Measurements from ENCODE around the gene MAPT. TPM values are rescaled to one million over a fixed set of nuclear protein-coding genes. Genes with fewer than 3 reads are reported as not detected.

Gene MAPT
- total RNA-seq, 1 donor from 2014 or later: 0.83 TPM

GRCh38 chr17:45968732-45969131, 74.4 kb downstream of the MAPT start:
- no peak for ATAC-seq
- DNase-seq (ENCODE audit: low spot score): no peak

GRCh38 chr17:45969726-45970125, 75.4 kb downstream of the MAPT start:
- ATAC-seq: no peak

GRCh38 chr17:45970659-45971058, 76.3 kb downstream of the MAPT start:
- DNase-seq (ENCODE audit: low spot score): no peak
- ATAC-seq: no peak

More at GRCh38 chr17:45969726-45970125, 75.4 kb downstream of the MAPT start:
- no peak for DNase-seq (ENCODE audit: low spot score)

GRCh38 chr17:45971698-45972141, 77.4 kb downstream of the MAPT start:
- DNase-seq (ENCODE audit: low spot score): no peak
- no peak for ATAC-seq

- DNase-seq (ENCODE audit: low spot score): no peak
Measured at GRCh38 chr17:45972531-45972930, 78.2 kb downstream of the MAPT start.

GRCh38 chr17:45973099-45973780, 78.9 kb downstream of the MAPT start:
- ATAC-seq (no peak), DNase-seq (ENCODE audit: low spot score) (no peak)

More at GRCh38 chr17:45972531-45972930, 78.2 kb downstream of the MAPT start:
- no peak for ATAC-seq

GRCh38 chr17:45973946-45974859, 79.8 kb downstream of the MAPT start:
- ATAC-seq (no peak), DNase-seq (ENCODE audit: low spot score) (no peak)

GRCh38 chr17:45974916-45975630, 80.7 kb downstream of the MAPT start:
- no peak for ATAC-seq
- DNase-seq (ENCODE audit: low spot score): no peak

GRCh38 chr17:45975640-45976295, 81.4 kb downstream of the MAPT start:
- no peak for ATAC-seq
- DNase-seq (ENCODE audit: low spot score): no peak

GRCh38 chr17:45976391-45976754, 82.0 kb downstream of the MAPT start:
- ATAC-seq (no peak), DNase-seq (ENCODE audit: low spot score) (no peak)

- no peak for DNase-seq (ENCODE audit: low spot score)
- no peak for ATAC-seq
Measured at GRCh38 chr17:45976755-45977505, 82.6 kb downstream of the MAPT start.

GRCh38 chr17:45977506-45977824, 83.1 kb downstream of the MAPT start:
- no peak for DNase-seq (ENCODE audit: low spot score)
- ATAC-seq: no peak

GRCh38 chr17:45977976-45978626, 83.7 kb downstream of the MAPT start:
- no peak for ATAC-seq

GRCh38 chr17:45979137-45979536, 84.8 kb downstream of the MAPT start:
- no peak for ATAC-seq
- no peak for DNase-seq (ENCODE audit: low spot score)

More at GRCh38 chr17:45977976-45978626, 83.7 kb downstream of the MAPT start:
- no peak for DNase-seq (ENCODE audit: low spot score)

- ATAC-seq (no peak), DNase-seq (ENCODE audit: low spot score) (no peak)
Measured at GRCh38 chr17:45980855-45981254, 86.5 kb downstream of the MAPT start.

- DNase-seq (ENCODE audit: low spot score): no peak
- no peak for ATAC-seq
Measured at GRCh38 chr17:45981306-45981705, 87.0 kb downstream of the MAPT start.

GRCh38 chr17:45982791-45983613, 88.6 kb downstream of the MAPT start:
- DNase-seq (ENCODE audit: low spot score) (no peak), ATAC-seq (no peak)

GRCh38 chr17:45983614-45984310, 89.4 kb downstream of the MAPT start:
- no peak for ATAC-seq
- DNase-seq (ENCODE audit: low spot score): no peak

Measured in left lobe of liver (tissue), 2 donors.